Ovary (tissue), 9 donors: Measurements from ENCODE around the gene TEX28. TPM values are rescaled to one million over a fixed set of nuclear protein-coding genes. Genes with fewer than 3 reads are reported as not detected.

Experiments used
- DNase-seq, 5 donors: peaks; one replicate each; pipeline ENCODE4 v3.0.0-alpha.2; 2019 to 2020
- H3K27ac ChIP-seq, 2 donors: fragments of 200-600 bp; one replicate each; pipeline versions ENCODE4 v1.5.1 to v1.8.0; 2019 to 2022
- H3K27me3 ChIP-seq: fragments of 200-600 bp; one replicate; pipeline ENCODE4 v1.8.0; 2022
- H3K36me3 ChIP-seq: fragments of 200-600 bp; sonication (generic); one replicate; pipeline ENCODE4 v1.5.1; 2019
- H3K4me1 ChIP-seq: one replicate; pipeline ENCODE4 v1.8.1; 2013; ENCODE audit warnings: mild to moderate bottlenecking, moderate library complexity; ENCODE audit not compliant: insufficient read depth
- H3K4me3 ChIP-seq: fragments of 200-600 bp; sonication (generic); one replicate; pipeline ENCODE4 v1.5.1; 2017
- H3K9me3 ChIP-seq, 2 donors: fragments of 200-600 bp in 1 of 2; sonication (generic) in 1 of 2; one replicate each; pipeline versions ENCODE4 v1.5.1 to v1.8.1; 2013 to 2019; ENCODE audit warnings: mild to moderate bottlenecking in 1 of 2, moderate library complexity in 1 of 2
- EP300 ChIP-seq: sonication (generic); formaldehyde crosslinking; IDR thresholded peaks from one replicate; pipeline ENCODE4 v1.6.1; 2017; ENCODE audit warnings: antibody characterized with exemption
- POLR2A ChIP-seq: fragments of 450-650 bp; IDR thresholded peaks from one replicate; pipeline ENCODE4 v1.6.1; 2017; ENCODE audit warnings: antibody characterized with exemption, mild to moderate bottlenecking, moderate library complexity
- WGBS, 3 donors: extraction: QIAGEN DNeasy Blood & Tissue Kit in 1 of 3; methylation state at CpG; one replicate each; pipeline versions ENCODE4 v1.1.5 to v1.1.7; 2013 to 2017; 5-methylcytosine and 5-hydroxymethylcytosine counted together
- intact Hi-C, 4 donors: fragments of 100-400 bp; cut with DNase I; formaldehyde crosslinking; loops; one replicate each; pipeline versions ENCODE4 v1.11.0 to v1.15.1; 2022 to 2023
- polyA plus RNA-seq, 2 donors: library from polyadenylated mRNA; stranded (reverse); fragments of 200-250 nt in 1 of 2; fragments of 350-450 nt in 1 of 2; fragmentation: Illumina TruSeq in 1 of 2; extraction: RNeasy Lipid Tissue Mini Kit (QIAGEN cat#74804) in 1 of 2; gene quantifications; one replicate each; pipeline ENCODE4 v1.2.3, GENCODE V29; 2013 to 2014
- total RNA-seq, 7 donors: library from RNA; depleted of rRNA in 2 of 7; stranded (reverse); fragments of >200 nt in 2 of 7; fragmentation: NEBNext Ultra II Directional in 3 of 7; extraction: Animal tissue kit (Norgen Biotek cat#: 25700) in 3 of 7; gene quantifications; one replicate each; pipeline versions ENCODE4 v1.1.0 to v1.2.4, GENCODE V29; 2016 to 2023
- TF ChIP-seq, protein P1 (sequence below), 3 donors: fragments of 450-650 bp in 2 of 3; fragments of 200-600 bp in 1 of 3; IDR thresholded peaks; one replicate each; pipeline versions ENCODE4 v1.5.1 to v1.8.0; 2016 to 2022; ENCODE audit warnings: antibody characterized with exemption in 3 of 3, mild to moderate bottlenecking in 1 of 3
- donor health status: DM: no; HTN: no; CAD: no; lungs with moderate emphysema.
- donor health status: DM: no; HTN: no; CAD: no.
- donor health status: Bipolar disorder and iron deficiency.
- donor health status: DM: yes; HTN: yes; CAD: no.
- donor health status: DM: no; HTN: no; CAD: no.
- donor health status: DM: yes; HTN: yes; CAD: no.

TEX28 gene
- total and polyA plus RNA-seq, 9 donors = not detected

DNA sequence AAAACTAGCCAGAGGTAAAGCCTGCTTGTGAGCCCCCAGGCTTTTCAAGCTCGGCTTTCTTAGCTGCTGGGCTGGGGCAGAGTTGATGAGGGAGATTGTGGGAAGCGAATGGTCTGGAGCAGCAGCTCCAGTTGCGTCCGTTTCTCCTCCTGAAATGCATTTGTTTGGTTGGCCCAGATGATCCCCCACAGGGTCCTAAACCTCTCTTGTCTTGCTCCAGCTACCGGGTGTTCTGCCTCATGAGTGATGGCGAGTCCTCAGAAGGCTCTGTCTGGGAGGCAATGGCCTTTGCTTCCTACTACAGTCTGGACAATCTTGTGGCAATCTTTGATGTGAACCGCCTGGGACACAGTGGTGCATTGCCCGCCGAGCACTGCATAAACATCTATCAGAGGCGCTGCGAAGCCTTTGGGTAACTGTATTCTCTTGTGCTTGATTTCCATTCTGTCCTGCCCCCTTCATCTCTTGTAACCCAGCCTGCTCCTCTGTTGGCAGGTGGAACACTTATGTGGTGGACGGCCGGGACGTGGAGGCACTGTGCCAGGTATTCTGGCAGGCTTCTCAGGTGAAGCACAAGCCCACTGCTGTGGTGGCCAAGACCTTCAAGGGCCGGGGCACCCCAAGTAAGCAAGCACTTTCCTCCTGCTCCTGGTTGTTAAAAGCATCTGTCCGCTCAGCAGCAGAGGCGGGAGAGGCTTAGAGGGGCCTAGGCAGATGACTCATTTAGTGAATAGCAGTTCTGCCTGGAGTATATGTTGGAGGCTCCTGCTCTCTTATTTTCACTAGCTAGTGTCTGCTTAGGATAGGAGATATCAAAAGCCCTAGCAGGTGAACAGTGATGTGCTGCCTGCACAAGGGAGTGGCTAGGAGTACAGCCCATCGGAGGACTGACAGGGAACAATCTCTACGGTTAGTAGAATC is 16.0 kb upstream of the TEX28 start:
- no peaks in the 10 kb centered on the region for H3K4me1 ChIP-seq
- no peaks in the 10 kb centered on the region for H3K36me3 ChIP-seq
- no peak overlapping the region for H3K4me3 ChIP-seq
- no peaks in the 10 kb centered on the region for H3K27me3 ChIP-seq
- TF ChIP-seq POLR2A = no peak
- TF ChIP-seq, protein P1, sequence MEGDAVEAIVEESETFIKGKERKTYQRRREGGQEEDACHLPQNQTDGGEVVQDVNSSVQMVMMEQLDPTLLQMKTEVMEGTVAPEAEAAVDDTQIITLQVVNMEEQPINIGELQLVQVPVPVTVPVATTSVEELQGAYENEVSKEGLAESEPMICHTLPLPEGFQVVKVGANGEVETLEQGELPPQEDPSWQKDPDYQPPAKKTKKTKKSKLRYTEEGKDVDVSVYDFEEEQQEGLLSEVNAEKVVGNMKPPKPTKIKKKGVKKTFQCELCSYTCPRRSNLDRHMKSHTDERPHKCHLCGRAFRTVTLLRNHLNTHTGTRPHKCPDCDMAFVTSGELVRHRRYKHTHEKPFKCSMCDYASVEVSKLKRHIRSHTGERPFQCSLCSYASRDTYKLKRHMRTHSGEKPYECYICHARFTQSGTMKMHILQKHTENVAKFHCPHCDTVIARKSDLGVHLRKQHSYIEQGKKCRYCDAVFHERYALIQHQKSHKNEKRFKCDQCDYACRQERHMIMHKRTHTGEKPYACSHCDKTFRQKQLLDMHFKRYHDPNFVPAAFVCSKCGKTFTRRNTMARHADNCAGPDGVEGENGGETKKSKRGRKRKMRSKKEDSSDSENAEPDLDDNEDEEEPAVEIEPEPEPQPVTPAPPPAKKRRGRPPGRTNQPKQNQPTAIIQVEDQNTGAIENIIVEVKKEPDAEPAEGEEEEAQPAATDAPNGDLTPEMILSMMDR (IDR thresholded peaks at IDR 0.05) = no peak
- no peak for TF ChIP-seq EP300
- 68 to 72% (median 71%) methylated on average over 19 of the region's 19 CpGs for WGBS, 3 donors
- no peak for DNase-seq
- intact Hi-C loops = no loop called here
- H3K9me3 ChIP-seq = no peaks in the 10 kb centered on the region
- H3K27ac ChIP-seq = no peak overlapping the region

DNA sequence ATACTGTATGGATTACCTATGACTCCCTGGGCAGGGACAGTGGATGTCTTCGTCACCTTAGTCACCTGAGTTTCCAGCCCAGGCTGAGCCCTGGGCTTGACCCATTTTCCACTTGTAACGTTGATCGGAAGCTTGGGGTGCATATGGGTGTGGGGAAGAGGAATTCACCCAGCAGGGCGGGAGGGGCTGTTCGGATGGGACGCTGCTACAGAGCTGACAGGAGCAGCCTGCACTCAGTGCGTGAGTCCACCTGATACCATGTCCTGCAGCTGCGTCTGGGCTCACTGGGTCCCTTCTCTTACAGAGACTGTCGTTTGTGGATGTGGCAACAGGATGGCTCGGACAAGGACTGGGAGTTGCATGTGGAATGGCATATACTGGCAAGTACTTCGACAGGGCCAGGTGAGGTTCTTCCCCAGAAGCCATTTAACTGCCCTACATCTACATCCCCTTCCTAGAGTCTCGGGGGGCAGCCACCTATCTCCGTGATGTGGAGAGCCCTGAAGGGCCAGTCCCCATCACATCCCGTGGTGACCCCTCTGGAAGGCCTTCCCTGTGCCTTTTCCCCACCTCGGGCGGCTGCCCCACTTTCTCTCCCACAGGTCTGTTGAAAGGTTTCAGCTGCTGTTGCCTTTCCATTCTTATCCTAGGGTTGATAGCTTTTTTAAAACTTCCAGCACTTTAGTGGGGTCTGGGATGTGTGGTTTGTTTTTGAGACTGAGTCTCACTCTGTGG is 14.3 kb upstream of the TEX28 start:
- intact Hi-C loops = no loop called here
- H3K27me3 ChIP-seq = no peaks in the 10 kb centered on the region

DNA sequence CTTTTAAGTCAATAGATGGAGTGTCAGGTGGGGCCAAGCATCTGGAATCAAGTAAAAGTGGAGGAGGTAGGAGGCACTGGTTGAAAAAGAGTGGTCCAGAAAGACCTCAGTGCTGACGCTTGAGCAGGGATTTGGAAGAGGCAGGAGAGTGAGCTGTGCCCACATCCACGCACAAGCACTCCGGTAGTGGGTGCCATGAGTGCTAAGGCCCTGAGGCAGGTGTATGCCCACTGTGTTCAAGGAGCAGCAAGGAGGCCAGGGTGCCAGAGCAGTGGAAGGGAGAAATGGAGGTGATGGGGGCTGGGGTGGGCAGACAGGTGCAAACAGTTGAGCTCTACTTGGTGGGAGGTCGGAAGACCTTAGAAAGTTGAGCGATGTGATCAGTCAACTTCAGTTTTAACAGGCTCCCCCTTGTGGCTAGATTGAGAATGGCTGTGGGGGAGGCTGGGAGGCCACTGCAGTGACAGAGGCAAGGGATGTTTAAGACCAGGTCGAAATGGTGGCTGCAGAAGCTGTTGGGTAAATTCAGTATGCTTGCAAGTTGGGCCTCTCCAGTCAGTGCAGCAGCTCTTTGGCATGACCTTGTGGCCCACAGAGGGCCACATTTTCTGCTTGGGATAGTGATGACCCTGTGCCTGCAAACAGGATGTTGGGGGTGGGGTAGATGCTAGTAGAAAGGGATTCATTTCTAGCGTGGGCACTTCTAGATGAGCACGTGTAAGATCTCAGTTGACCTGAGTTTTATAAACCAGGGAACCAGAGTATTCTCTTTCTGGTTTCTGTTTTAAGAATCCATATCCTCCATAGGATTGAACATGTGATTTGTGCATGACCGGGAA is 13.4 kb upstream of the TEX28 start:
- peak; percentile 48 to 73 (median 51) for DNase-seq
- Histone ChIP-seq H3K4me1 (no peaks in the 10 kb centered on the region), H3K27ac (no peak overlapping the region), H3K4me3 (no peak overlapping the region), H3K27me3 (no peaks in the 10 kb centered on the region), H3K36me3 (no peaks in the 10 kb centered on the region), H3K9me3 (no peaks in the 10 kb centered on the region)
- intact Hi-C loops = no loop called here
- WGBS, 3 donors = 54 to 64% (median 56%) methylated on average over 9 of the region's 9 CpGs
- TF ChIP-seq EP300 = no peak
- TF ChIP-seq, protein P1 (IDR thresholded peaks at IDR 0.05) = peak; percentile 13 to 57 (median 53)

More for the DNA sequence above, 14.3 kb upstream of the TEX28 start:
- H3K4me1 ChIP-seq = no peaks in the 10 kb centered on the region
- 73 to 77% (median 75%) methylated on average over 16 of the region's 16 CpGs for WGBS, 3 donors
- no peak overlapping the region for H3K4me3 ChIP-seq
- DNase-seq = no peak
- no peaks in the 10 kb centered on the region for H3K36me3 ChIP-seq
- H3K27ac ChIP-seq = no peak overlapping the region
- no peaks in the 10 kb centered on the region for H3K9me3 ChIP-seq
- TF ChIP-seq EP300 (no peak), POLR2A (no peak)
- TF ChIP-seq, protein P1 (IDR thresholded peaks at IDR 0.05) = no peak

DNA sequence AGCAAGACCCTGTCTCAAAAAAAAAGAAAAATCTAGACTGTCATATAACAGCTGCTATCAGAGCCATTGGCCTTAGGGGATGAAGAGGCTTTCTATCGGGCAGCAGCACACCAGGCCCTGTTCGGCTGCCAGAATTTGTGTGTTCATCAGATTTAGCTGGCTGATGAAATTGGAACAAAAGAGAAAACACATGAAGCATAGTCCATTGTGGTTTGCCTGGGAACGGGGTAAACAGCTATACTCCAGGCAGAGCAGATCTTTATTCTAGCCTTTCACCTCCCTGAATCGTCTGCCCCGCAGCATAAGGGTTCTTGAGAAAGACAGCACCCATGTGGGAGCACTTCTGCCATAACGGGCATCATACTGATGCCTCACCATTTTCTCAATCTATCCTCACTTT is 12.3 kb upstream of the TEX28 start:
- Histone ChIP-seq H3K27me3 (no peaks in the 10 kb centered on the region), H3K4me3 (no peak overlapping the region), H3K36me3 (no peaks in the 10 kb centered on the region), H3K27ac (no peak overlapping the region), H3K9me3 (no peaks in the 10 kb centered on the region), H3K4me1 (no peaks in the 10 kb centered on the region)
- TF ChIP-seq EP300 = no peak
- 79 to 82% (median 80%) methylated on average over 6 of the region's 6 CpGs for WGBS, 3 donors
- intact Hi-C loops = no loop called here
- no peak for DNase-seq
